Osteoblast (primary cell): ENCODE data around the gene SNX12. TPM values are rescaled to one million over a fixed set of nuclear protein-coding genes. Genes with fewer than 3 reads are reported as not detected.

Source experiments
- DNase-seq: peaks from one replicate; pipeline ENCODE4 v3.0.0; 2011; ENCODE audit warnings: low spot score, mixed read lengths; ENCODE audit not compliant: insufficient read length; ENCODE audit errors: missing footprints
- H2AFZ ChIP-seq: 2 replicates; pipeline ENCODE4 v1.6.0; 2011; ENCODE audit warnings: mild to moderate bottlenecking, low read length
- H3K27ac ChIP-seq: 2 replicates; pipeline ENCODE4 v1.5.1; 2011; ENCODE audit warnings: mild to moderate bottlenecking, low read depth, low read length, moderate library complexity
- H3K27me3 ChIP-seq: 2 replicates; pipeline ENCODE4 v1.6.0; 2012; ENCODE audit warnings: mild to moderate bottlenecking, control low read depth, inconsistent platforms, low read length, moderate library complexity; ENCODE audit not compliant: insufficient read depth
- H3K36me3 ChIP-seq: 2 replicates; pipeline ENCODE4 v1.5.1; 2011; ENCODE audit warnings: mild to moderate bottlenecking, low read length, control low read depth, moderate library complexity; ENCODE audit not compliant: insufficient read depth
- H3K4me1 ChIP-seq: 2 replicates; pipeline ENCODE4 v1.5.1; 2011; ENCODE audit warnings: mild to moderate bottlenecking, low read length, control low read depth, moderate library complexity; ENCODE audit not compliant: insufficient read depth
- H3K4me2 ChIP-seq: 2 replicates; pipeline ENCODE4 v1.6.0; 2011; ENCODE audit warnings: mild to moderate bottlenecking, low read length; ENCODE audit not compliant: insufficient read depth
- H3K4me3 ChIP-seq: fragments of 200-600 bp; sonication (generic); 3 replicates; pipeline ENCODE4 v1.5.1; 2012; ENCODE audit warnings: mild to moderate bottlenecking, low read length, inconsistent platforms; ENCODE audit not compliant: insufficient read depth
- H3K79me2 ChIP-seq: 2 replicates; pipeline ENCODE4 v1.6.0; 2012; ENCODE audit warnings: mild to moderate bottlenecking, low read length, control low read depth, inconsistent platforms; ENCODE audit not compliant: insufficient read depth
- H3K9me3 ChIP-seq: 2 replicates; pipeline ENCODE4 v1.5.1; 2011; ENCODE audit warnings: low read depth, low read length, control low read depth
- H4K20me1 ChIP-seq: 2 replicates; pipeline ENCODE4 v1.6.0; 2012; ENCODE audit warnings: mild to moderate bottlenecking, low read length, control low read depth; ENCODE audit not compliant: insufficient read depth
- CTCF ChIP-seq: IDR thresholded peaks from 2 replicates; pipeline ENCODE4 v1.5.1; 2011; ENCODE audit warnings: mild to moderate bottlenecking, low read depth, low read length, moderate library complexity; ENCODE audit errors: extremely low read depth
- small RNA-seq: library from RNA; depleted of rRNA; stranded (forward); fragments of <200 nt; gene quantifications from one replicate; pipeline ENCODE3, GENCODE V24; 2012
- total RNA-seq: library from RNA; depleted of rRNA; stranded (reverse); fragments of >200 nt; gene quantifications from 2 replicates; pipeline ENCODE4 v1.2.3, GENCODE V29; 2012

SNX12 gene
- total RNA-seq, 1 donor: 67.7 TPM

GRCh38 chrX:71017396-71017939 lies 50.7 kb downstream of the SNX12 start:
- H3K4me2 ChIP-seq: no peak overlapping the region
- no peak overlapping the region for H3K27ac ChIP-seq
- no peak overlapping the region for H2AFZ ChIP-seq
- no peak for TF ChIP-seq CTCF
- H3K36me3 ChIP-seq: no peaks in the 10 kb centered on the region
- H4K20me1 ChIP-seq: no peaks in the 10 kb centered on the region
- no peaks in the 10 kb centered on the region for H3K4me1 ChIP-seq
- H3K79me2 ChIP-seq: no peaks in the 10 kb centered on the region
- DNase-seq: no peak
- no peaks in the 10 kb centered on the region for H3K9me3 ChIP-seq
- H3K27me3 ChIP-seq: peaks cover 3% of the 10 kb centered on the region
- no peak overlapping the region for H3K4me3 ChIP-seq

Small RNA genes within 50 kb of the gene (small RNA-seq; reads per million reads assigned to genes)
- gene CXorf65 (not detected), gene RNU1-56P (not detected)

Other genes with a start within 250 kb of the SNX12 start
- gene TEX11, start 159.6 kb downstream of the SNX12 start, total RNA-seq: not detected in 2 replicates
- gene SLC7A3, start 137.2 kb downstream of the SNX12 start, total RNA-seq: not detected in 2 replicates
- 6.8 and 7.6 TPM in 2 replicates for gene FOXO4, start 27.5 kb upstream of the SNX12 start, total RNA-seq
- not detected in 2 replicates for gene CXorf65, start 38.4 kb upstream of the SNX12 start, total RNA-seq
- gene IL2RG, start 43.2 kb upstream of the SNX12 start, total RNA-seq: not detected in 2 replicates
- 20.9 and 24.2 TPM in 2 replicates for gene MED12, start 50.3 kb upstream of the SNX12 start, total RNA-seq
- 0.29 and 0.36 TPM in 2 replicates for gene NLGN3, start 76.5 kb upstream of the SNX12 start, total RNA-seq
- gene GJB1, start 154.9 kb upstream of the SNX12 start, total RNA-seq: not detected in 2 replicates
- gene ZMYM3, start 185.8 kb upstream of the SNX12 start, total RNA-seq: 15.6 TPM in 2 replicates
- 443 and 478 TPM in 2 replicates for gene NONO, start 215.3 kb upstream of the SNX12 start, total RNA-seq
- 1.1 and 1.5 TPM in 2 replicates for gene ITGB1BP2, start 233.4 kb upstream of the SNX12 start, total RNA-seq